HG02840 (cell line): ENCODE results near the gene KAZALD1.

Experiments
- ATAC-seq: cut with Tn5 transposase; IDR thresholded peaks from one replicate; pipeline ENCODE4 v1.9.1; 2021; ENCODE audit warnings: mild to moderate bottlenecking, moderate library complexity, moderate number of reproducible peaks; ENCODE audit not compliant: unreplicated experiment, low FRiP score

KAZALD1 gene

DNA sequence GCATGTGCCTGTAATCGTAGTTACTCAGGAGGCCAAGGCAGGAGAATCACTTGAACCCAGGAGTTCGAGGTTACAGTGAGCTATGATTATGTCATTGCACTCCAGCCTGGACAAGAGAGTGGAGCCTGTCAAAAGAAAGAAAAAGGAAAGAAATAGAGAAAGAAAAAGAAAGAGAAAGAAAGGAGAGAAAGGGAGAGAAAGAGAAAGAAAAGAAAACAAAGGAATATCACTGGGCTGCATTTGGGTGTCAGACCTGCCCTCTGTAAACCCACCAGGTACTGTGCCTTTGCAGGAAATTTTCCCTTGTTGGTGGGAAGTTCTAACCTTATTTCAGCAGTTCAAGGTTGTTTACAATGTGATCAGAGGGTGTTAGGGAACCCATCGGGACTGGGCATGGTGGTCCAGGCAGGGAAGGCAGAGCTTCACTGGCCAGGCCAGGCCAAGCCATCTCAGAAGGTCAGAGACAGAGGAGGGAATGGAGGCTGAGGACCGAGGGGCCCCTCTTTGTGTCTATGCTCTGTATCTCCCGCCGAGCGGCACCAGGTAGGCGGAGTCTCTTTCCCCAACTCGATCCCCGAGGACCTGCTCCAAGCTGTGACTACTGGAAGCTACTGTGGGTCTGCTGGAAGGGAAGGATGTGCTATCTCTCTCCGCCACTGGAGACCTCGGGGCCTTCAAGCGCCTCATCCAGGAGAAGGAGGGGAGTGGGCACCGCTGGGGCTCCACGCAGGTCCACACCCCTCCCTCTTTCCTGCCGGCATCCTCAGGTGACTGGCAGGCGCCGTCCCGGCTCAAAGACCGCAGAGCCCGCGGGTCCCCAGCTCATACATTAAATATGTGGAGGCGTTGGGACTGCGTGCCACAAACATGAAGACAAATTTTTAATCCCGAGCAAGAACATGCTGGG is 15.2 kb upstream of the KAZALD1 start:
- ATAC-seq, result no peak

DNA sequence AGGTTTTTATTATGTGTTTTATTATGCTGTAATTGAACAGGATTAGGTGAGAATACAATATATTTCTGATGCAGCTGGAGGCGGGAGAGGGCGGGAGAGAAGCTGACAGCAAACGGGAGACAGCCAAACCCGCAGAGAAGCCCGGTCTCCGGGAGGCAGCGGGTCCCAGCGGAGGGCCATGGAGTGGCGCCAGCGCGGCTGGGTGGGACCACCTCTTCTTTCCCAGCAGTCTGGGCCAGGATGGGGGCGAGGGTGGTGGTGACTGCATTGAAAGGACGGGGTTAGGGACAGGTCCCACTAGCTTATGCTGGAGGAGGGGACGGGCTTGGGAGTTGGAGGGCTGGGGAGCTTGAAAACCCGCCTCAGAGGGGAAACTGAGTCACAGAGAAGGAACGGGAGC is 14.5 kb upstream of the KAZALD1 start:
- no peak for ATAC-seq

GRCh38 chr10:101047961-101048892 is 13.6 kb upstream of the KAZALD1 start:
- no peak for ATAC-seq

- no peak for ATAC-seq
Observed at GRCh38 chr10:101050208-101051069, 11.3 kb upstream of the KAZALD1 start.

DNA sequence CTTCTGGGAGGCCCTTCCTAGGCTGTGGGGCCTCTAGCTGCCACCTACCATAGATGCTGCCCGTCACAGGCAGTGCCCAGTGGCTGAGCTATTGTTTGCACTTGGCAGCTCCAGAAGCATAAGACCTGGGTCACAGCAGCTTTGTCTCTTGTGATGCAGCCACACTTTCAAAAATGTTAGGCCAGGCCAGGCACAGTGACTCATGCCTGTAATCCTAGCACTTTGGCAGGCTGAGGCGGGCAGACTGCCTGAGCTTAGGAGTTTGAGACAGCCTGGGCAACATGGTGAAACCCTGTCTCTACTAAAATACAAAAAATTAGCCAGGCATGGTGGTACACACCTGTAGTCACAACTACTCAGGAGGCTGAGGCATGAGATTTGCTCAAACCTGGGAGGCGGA is 9.5 kb upstream of the KAZALD1 start:
- no peak for ATAC-seq

GRCh38 chr10:101053516-101053915 is 8.3 kb upstream of the KAZALD1 start:
- no peak for ATAC-seq

DNA sequence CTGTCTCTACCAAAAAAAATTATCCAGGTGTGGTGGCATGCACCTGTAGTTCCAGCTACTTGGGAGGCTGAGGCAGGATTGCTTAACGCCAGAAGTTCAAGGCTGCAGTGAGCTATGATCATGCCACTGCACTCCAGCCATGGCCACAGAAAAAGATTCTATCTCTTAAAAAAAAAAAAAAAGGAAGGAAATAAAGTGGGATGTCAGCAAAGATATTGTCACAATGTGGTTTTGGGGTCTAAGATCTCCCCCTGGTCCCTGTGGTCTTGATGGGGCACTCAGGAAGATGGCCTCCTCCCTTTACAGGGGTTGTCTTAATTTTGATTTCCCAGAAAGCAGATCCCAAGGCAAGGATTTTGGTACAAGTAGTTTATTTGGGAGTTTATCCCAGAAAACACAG is 7.4 kb upstream of the KAZALD1 start:
- no peak for ATAC-seq

DNA sequence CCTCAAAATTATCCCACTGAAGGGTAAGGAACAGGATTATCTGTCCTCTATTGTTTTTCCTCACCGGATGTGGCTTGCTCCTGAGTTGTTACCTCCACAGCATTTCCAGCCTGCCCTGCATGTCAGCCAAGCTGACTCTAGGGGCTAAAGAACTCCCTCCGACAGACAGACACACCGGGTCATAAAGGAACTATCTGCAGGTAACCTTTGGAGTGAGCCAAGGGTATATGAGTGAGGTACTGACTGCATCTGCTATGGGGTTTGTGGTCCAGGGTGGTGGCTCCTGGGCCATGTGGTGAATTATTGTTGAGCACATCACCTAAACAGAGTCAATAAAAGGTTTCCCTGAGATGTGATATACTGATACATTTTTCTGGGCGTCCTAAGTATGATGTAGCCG is 6.9 kb upstream of the KAZALD1 start:
- no peak for ATAC-seq

GRCh38 chr10:101055411-101055810 is 6.4 kb upstream of the KAZALD1 start:
- ATAC-seq, result no peak

DNA sequence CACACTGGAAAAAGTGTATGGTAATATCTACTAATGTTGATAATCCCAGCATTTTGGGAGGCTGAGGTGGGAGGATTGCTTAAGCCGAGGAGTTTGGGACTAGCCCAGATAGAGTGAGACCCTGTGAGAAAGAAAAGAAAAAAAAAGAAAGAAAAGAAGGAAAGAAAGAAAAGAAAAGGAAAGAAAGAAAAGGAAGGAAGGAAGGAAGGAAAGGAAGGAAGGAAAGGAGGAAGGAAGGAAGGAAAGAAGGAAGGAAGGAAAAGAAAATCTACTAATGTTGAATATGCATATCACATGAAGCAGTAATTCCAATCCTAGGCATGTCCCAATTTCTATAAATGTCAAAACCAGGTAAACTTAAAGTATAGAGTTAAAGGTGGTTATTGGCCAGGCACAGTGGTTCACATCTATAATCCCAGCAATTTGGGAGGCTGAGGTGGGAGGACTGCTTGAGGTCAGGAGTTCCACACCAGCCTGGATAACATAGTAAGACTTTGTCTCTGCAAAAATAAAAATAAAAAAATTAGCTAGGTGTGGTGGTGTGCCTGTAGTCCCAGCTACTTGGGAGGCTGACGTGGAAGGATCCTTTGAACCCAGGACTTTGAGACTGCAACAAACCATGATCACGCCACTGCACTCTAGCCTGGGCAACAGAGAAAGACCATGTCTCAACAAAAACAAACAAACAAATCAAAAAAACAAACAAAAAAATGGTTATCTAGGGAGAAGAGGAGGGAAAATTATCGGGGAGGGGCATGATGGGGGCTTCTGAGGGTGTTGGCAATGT is 5.2 kb upstream of the KAZALD1 start:
- no peak for ATAC-seq

GRCh38 chr10:101060036-101060950 is 1.5 kb upstream of the KAZALD1 start:
- peak; percentile 46 for ATAC-seq

- peak; percentile 60 for ATAC-seq
Observed at GRCh38 chr10:101060951-101061623, 702 bp upstream of the KAZALD1 start.

DNA sequence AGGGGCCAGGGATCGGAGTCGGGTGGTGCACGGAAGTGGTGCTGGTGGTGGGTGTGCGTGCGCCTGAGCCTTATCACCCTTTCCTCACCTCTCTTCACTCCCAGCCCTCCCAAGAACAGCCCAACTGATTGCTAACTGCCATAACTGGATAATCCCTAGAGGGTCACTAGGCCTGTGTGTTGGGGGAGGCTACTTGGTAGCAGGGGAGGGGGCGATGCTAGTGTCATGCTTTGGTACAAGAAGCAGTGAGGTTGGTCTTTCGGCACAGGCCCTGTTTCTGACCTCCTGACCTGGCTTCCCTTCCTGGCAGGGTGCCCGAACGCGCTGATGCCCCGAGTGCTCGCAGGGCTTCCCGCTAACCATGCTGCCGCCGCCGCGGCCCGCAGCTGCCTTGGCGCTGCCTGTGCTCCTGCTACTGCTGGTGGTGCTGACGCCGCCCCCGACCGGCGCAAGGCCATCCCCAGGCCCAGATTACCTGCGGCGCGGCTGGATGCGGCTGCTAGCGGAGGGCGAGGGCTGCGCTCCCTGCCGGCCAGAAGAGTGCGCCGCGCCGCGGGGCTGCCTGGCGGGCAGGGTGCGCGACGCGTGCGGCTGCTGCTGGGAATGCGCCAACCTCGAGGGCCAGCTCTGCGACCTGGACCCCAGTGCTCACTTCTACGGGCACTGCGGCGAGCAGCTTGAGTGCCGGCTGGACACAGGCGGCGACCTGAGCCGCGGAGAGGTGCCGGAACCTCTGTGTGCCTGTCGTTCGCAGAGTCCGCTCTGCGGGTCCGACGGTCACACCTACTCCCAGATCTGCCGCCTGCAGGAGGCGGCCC is 652 bp downstream of the KAZALD1 start:
- no peak for ATAC-seq

- no peak for ATAC-seq
Observed at GRCh38 chr10:101063050-101063525, 1.3 kb downstream of the KAZALD1 start.

DNA sequence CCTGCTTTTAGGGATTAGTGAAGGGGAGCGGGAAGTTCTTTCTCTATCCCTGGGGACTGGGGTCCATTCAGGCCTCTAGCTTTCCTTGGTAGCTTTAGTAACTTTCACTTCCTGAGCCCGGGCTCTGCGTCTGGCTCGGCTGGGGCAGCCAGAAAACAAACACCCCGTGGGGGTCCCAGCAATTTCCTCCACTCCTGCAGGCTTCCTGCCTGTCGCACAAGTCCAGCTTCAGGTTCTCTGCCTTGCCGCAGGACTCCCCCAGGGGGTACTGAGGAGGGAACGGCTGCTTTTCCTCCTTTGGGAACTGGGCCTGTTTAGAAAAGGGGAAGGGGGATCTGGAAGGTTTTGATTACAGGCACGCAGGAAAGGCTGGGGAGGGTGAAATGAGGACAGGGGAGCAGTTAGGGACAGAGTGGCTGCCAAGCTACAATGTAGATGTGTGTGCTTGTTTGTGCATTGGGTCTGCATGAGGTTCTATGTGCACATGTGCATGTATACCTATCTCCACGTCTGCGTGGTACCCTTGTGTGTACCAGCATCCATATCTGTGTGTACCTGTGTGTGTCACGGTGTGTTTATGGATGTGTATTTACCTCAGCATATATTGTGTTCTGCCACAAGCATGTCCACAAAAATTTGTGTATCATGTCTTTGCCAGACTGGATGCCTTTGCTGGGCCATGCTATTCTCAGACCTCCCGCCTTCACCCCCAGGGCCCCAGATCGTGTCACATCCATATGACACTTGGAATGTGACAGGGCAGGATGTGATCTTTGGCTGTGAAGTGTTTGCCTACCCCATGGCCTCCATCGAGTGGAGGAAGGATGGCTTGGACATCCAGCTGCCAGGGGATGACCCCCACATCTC is 2.0 kb downstream of the KAZALD1 start:
- ATAC-seq, result no peak

DNA sequence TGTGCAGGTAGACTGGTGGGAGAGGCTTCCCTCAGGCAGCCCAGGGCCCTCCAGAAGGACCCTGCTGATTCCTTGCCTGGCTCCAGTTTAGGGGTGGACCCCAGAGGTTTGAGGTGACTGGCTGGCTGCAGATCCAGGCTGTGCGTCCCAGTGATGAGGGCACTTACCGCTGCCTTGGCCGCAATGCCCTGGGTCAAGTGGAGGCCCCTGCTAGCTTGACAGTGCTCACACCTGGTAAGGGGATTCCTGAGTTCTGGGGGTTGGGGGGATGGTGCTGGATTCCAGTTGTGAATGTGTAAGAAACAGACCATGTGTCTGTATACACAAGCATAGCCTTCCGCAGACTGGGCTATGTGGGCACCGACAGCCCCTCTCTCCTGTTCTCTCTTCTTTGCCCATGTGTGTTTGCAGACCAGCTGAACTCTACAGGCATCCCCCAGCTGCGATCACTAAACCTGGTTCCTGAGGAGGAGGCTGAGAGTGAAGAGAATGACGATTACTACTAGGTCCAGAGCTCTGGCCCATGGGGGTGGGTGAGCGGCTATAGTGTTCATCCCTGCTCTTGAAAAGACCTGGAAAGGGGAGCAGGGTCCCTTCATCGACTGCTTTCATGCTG is 2.7 kb downstream of the KAZALD1 start:
- ATAC-seq, result no peak
